Testis (tissue), 2 donors: Measurements from ENCODE around the gene PLCL2.

Experiments
- POLR2A ChIP-seq: fragments of 450-650 bp; IDR thresholded peaks from one replicate; pipeline ENCODE4 v1.6.1; 2017; ENCODE audit warnings: antibody characterized with exemption, mild to moderate bottlenecking, moderate library complexity
- TF ChIP-seq, protein P1 (sequence below), 3 experiments: fragments of 450-650 bp in 2 of 3; fragments of 200-600 bp in 1 of 3; sonication (generic) in 1 of 3; IDR thresholded peaks; one replicate each; pipeline ENCODE4 v1.5.1; 2016 to 2019; ENCODE audit warnings: antibody characterized with exemption in 3 of 3, mild to moderate bottlenecking in 2 of 3, moderate library complexity in 1 of 3

GRCh38 chr3:17045705-17046104 lies 160.9 kb downstream of the PLCL2 start:
- TF ChIP-seq, protein P1, sequence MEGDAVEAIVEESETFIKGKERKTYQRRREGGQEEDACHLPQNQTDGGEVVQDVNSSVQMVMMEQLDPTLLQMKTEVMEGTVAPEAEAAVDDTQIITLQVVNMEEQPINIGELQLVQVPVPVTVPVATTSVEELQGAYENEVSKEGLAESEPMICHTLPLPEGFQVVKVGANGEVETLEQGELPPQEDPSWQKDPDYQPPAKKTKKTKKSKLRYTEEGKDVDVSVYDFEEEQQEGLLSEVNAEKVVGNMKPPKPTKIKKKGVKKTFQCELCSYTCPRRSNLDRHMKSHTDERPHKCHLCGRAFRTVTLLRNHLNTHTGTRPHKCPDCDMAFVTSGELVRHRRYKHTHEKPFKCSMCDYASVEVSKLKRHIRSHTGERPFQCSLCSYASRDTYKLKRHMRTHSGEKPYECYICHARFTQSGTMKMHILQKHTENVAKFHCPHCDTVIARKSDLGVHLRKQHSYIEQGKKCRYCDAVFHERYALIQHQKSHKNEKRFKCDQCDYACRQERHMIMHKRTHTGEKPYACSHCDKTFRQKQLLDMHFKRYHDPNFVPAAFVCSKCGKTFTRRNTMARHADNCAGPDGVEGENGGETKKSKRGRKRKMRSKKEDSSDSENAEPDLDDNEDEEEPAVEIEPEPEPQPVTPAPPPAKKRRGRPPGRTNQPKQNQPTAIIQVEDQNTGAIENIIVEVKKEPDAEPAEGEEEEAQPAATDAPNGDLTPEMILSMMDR (IDR thresholded peaks at IDR 0.05) = no peak
- TF ChIP-seq POLR2A = no peak
